HG02840 (cell line): ENCODE data around the gene FAM3C.

Source experiments
- ATAC-seq: cut with Tn5 transposase; IDR thresholded peaks from one replicate; pipeline ENCODE4 v1.9.1; 2021; ENCODE audit warnings: mild to moderate bottlenecking, moderate library complexity, moderate number of reproducible peaks; ENCODE audit not compliant: unreplicated experiment, low FRiP score

FAM3C gene

DNA sequence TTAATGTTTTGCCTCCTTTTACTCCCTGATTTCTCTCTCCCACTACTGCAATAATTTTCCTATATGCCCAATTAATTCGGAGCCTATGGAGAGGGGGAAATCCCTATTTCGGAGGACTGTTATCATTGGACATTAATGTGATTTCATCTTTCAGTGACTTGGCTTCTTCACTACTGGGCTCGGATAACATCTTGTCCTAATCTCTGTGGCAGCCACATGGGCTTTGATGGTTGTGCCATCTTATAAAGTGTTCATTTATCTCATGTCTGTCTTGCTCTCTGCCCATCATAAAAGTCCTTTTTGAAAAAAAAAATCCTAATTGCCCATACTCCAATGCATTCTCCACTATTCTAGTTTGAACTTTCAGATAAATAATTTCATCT lies 15.5 kb upstream of the FAM3C start:
- ATAC-seq, result no peak

DNA sequence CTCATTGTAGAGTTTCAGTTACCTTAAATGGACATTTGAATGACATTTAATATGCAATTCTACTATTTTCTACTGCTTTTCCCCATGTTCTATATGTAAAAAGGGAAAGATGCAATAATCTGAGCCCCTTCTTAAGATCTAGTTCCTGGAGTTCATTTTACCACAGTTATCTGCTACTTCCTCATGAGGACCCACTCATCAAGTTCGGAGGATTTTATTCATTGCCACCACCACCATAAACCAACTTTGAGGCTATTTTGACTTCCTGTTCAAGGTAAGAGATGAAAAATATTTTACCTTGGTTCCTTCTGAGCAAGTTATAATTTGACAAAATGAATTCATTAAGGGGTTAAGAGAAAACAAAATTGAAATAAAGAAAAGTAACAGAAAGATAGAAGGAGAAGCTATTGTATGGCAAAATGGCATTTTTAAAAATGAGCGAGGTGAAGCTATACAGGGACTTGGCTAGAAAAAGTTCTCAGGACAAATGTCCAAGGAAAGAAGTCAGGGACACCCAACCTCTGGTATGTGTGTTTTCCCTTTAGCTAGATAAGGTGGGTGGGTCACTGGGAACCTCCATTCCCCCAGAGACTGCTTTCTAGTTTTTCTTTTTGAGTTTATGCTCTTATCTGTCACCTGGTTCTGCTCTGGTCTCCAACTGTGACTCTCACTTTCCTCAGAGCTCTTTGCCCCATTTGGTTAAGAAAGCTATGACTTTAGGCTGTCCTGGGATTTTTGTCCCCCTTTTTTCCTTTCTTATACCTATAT lies 14.9 kb upstream of the FAM3C start:
- no peak for ATAC-seq

GRCh38 chr7:121406944-121407343 lies 10.8 kb upstream of the FAM3C start:
- no peak for ATAC-seq

DNA sequence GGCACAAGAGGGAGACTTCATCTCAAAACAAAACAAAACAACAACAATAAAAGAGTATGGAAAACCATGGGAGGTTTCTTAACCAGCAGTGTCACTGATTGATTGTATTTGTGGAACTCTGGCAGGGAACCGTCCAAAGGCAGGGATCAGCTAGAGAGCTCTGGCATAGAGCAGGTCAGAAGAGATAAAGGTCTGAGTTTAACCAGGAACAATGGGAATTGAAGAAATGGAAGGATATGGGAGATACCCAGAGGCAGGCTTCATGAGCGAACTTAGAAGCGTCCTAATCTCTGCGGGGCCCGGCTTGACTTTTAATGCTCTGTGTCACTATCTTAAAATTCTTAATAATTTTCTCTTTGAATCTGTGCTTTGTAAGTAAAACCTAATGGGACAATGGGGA lies 10.4 kb upstream of the FAM3C start:
- ATAC-seq, result no peak

DNA sequence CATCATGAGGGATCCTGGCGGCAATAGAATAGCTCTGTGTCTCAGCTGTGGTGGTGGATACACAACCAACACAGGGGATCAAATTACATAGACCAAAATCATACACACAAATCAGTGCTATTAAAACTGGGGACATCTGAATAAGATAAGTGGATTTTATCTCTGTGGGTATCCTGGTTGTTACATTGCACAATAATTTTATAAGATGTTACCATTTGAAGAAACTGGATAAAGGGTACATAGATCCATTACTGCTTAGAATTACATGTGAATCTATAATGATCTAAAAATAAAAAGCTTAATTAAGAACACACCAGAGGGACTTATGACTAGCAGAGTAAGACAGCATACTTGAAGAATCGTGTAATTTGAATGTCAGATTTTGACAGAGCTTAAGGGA lies 8.2 kb upstream of the FAM3C start:
- ATAC-seq, result no peak

- ATAC-seq, result no peak
These were observed 6.6 kb upstream of the FAM3C start for GRCh38 chr7:121402701-121403100.

GRCh38 chr7:121401896-121402295 lies 5.8 kb upstream of the FAM3C start:
- no peak for ATAC-seq

GRCh38 chr7:121398246-121398645 lies 2.1 kb upstream of the FAM3C start:
- ATAC-seq, result no peak

- ATAC-seq, result no peak
These were observed 1.7 kb upstream of the FAM3C start for GRCh38 chr7:121397822-121398221.

DNA sequence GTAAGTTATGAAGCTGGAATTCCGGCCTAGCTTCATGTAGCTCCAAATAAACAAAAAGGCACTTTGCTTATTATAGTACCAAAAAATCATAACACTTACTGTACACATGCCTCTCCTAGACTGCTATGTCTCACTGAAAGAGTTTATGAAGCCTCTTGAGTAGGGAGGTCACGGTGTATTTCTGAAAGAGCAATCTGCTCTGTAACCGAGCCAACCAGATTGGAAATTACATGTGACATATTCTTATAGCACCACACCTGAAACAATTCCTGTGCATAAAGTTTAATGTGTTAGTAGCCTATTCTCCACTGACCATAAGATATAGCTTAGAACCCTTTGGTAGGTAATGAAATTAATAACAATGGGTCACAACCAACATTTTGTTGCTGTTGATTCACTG lies 1.3 kb upstream of the FAM3C start:
- no peak for ATAC-seq

DNA sequence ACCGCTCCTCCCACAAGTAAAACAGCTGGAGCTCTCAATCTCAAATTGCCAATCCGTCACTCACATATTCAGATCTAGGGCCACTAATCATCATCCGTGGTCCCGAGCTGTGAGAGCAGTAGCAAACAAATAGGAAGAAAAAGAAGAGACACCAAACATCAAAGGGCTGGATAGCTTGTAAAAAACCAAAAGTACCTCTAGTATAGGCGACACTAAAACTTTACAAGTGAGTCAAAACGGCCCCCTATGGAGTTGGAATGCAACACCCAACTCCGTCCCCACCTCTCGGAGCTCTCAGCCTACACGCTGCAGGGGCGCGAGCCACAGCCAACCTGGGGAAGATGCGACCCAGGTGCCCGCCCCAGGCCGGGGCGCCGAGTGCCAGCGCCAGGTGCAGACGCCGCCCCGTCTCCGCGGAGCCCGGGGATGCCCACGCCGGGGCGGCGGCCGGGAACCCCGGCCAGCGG lies 581 bp downstream of the FAM3C start:
- peak; percentile 48 for ATAC-seq

GRCh38 chr7:121394709-121395140 lies 1.4 kb downstream of the FAM3C start:
- ATAC-seq, result no peak

DNA sequence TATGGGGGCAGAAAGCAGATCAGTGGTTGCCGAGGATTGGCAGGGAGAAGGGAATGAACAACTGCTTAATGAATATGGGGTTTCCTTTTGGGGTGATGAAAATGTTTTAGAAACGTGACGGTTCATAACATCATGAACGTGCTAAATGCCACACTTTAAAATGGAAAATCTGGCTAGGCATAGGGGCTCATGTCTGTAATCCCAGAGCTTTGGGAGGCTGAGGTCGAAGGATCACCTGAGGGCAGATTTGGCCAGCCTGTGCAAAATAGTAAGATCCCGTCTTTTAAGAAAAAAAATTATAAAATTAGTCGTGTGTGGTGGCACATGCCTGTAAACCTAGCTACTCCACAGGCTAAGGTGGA lies 3.1 kb downstream of the FAM3C start:
- no peak for ATAC-seq

DNA sequence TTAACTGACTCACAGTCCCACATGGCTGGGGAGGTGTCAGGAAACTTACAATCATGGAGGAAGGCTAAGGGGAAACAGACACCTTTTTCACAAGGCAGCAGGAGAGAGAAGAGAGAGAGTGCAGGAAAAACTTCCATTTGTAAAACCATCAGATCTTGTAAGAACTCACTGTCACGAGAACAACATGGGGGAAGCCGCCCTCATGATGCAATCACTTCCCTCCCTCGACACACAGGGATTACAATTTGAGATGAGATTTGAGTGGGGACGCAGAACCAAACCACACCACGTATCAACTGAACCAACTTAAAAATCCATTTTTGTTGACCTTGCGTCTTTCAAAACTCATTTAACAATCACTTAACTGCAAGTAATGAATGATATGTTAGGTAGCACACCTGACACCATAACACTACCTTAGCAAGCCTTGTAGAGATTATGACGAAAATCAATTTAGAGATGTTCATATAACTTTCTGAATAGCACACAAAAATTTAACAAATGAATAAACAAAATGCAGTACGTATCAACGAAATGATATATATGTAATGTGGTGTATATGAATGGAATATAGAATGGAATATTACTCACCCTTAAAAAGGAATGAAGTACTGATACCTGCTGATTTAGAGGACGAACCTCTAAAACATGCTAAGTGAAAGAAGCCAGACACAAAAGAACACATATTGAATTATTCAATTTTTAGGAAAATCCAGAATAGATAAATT lies 3.7 kb downstream of the FAM3C start:
- no peak for ATAC-seq

DNA sequence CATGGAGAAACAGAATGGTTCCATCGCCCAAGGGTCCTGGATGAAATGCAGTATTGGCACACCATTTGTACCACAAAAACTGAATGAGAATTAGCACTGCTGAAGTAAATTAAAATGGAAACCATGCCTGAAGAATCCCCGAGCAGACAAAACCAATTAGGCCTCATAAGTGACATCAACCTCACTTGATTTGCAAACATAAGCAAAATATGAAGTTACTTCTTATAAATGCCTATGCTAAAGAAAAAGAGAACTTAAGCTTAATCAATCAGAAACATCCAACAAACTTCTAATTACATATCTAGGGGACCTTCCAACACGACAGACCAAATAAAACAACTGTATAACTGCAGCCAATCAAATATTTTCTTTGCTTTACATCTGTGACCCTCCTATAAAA lies 4.4 kb downstream of the FAM3C start:
- ATAC-seq, result no peak

DNA sequence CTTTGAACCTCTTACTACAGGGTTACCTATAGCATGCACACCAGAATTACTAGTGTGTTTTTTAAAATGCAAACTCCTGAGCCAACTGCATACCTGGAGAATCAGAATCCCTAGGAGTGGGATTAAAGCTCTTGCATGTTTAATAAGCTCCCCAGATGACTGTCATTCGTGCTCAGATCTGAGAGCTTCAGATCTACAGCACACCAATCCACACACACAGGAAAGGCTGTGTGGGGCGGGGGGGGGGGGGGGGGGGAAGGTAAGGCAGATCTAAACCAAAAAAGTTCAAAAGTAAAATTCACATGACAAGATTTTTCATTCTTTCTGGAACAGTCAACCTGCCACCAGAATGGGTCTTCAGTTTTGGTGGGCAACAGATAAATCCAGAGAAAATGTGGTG lies 5.5 kb downstream of the FAM3C start:
- no peak for ATAC-seq

- ATAC-seq, result no peak
These were observed 6.0 kb downstream of the FAM3C start for GRCh38 chr7:121390109-121390508.

DNA sequence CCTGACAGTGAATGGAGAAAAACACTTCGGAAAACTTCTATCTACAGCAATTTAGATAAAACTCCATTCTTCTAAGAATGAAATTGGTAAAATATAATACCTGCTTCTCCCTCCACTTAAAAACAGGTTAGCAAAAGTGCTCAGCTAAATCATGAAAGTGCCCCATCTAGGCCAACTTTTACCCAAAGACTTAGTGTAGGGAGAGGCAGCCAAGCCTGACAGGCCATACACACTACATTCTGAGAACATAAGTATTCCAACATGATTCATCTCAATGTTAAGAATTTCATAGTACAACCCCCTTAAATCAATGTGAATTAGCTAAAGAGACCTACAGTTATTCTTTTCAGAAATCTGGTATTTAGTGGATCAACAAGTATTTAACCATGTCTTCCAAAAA lies 7.2 kb downstream of the FAM3C start:
- no peak for ATAC-seq

DNA sequence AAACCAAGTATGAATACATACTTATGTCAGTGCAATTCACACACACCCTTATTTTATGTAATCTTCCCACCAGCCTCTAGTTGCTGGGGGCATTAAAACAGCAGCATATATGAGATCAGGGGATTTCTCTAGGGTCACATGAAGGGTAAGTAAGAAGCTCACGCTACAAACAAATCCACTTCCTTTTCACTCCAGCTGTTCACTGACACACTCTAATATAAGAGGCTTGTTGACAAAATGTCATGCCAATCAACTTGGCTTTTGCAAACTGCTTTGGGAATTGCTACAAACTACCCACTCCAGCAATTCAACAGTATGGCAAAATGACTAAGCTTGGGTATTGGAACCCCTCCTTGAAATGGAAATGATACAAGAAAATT lies 10.3 kb downstream of the FAM3C start:
- ATAC-seq, result peak; percentile 95

- ATAC-seq, result no peak
These were observed 10.9 kb downstream of the FAM3C start for GRCh38 chr7:121385056-121385799.

- no peak for ATAC-seq
These were observed 11.8 kb downstream of the FAM3C start for GRCh38 chr7:121384265-121384664.
